Fibroblast of pulmonary artery (primary cell): ENCODE results near the gene AMZ1.
"Not testable (repeated sequence)": the region's sequence is repeated elsewhere in the genome, so short reads cannot be mapped to it uniquely, and the experiment has no call there.

Source experiments
- DNase-seq: peaks from one replicate; pipeline ENCODE4 v3.0.0-alpha.2; 2010; ENCODE audit warnings: low read depth
- H3K4me3 ChIP-seq: replicated peaks from 2 replicates; pipeline ENCODE4 v1.5.1; 2011; ENCODE audit warnings: low read depth, mild to moderate bottlenecking, control low read depth, low read length, moderate library complexity
- CTCF ChIP-seq: IDR thresholded peaks from 2 replicates; pipeline ENCODE4 v1.5.1; 2011; ENCODE audit warnings: mild to moderate bottlenecking, control low read depth, low read length, inconsistent platforms; ENCODE audit errors: missing control alignments

The AMZ1 gene

GRCh38 chr7:2720024-2720423 lies 32.0 kb downstream of the AMZ1 start:
- DNase-seq = no peak
- no peak for TF ChIP-seq CTCF
- no peak overlapping the region for H3K4me3 ChIP-seq

GRCh38 chr7:2721842-2722241 lies 33.8 kb downstream of the AMZ1 start:
- no peak for DNase-seq
- TF ChIP-seq CTCF = no peak
- H3K4me3 ChIP-seq = no peak overlapping the region

DNA sequence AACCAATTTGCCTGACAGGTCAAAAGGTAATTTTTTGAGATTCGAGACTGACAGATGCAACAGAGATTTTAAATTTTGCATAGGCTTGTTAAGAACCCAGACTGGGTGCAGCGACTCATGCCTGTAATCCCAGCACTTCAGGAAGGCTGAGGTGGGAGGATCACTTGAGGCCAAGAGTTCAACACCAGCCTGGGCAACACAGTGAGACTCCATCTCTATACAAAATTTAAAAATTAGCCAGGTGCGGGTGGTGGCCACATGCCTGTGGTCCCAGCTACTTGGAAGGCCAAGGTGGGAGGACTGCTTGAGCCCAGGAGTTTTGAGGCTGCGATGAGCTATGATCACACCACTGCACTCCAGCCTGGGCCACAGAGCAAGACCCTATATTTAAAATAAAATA lies 34.6 kb downstream of the AMZ1 start:
- H3K4me3 ChIP-seq = no peak overlapping the region
- DNase-seq = no peak
- TF ChIP-seq CTCF = no peak

DNA sequence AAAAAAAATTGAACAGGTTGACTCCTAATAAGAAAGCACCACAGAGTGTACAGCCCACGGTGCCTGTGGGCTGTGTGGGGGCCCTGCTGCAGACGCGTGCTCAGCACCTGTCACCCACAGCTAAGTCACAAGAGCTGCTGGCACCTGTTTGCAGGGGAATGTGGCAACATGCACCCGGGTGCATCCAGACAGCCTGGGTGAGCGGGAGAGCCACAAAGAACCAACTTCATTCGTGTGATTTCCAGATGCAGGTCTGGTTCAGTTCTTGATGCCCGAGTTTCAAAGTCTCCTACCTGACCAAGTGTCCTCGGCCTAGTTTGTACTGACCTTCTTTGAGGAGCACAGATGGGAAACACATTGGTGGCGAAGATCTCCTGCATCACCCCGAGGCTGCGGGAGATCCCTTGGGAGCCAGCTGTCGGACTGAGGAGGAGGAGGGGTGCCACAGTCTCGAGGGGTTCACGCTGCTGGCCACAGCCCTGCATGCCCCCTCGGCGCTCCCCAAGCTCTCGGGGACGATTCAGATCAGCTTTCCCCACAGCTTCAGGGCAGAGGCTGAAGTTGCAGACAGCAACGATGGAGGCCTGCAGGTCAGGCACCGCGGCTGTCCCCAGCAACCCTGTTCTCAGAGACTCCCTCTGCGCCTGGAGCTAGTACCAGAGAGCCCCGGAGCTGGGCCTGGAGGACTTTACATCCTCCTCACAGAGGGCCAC lies 35.3 kb downstream of the AMZ1 start:
- no peak overlapping the region for H3K4me3 ChIP-seq
- no peak for DNase-seq
- no peak for TF ChIP-seq CTCF

DNA sequence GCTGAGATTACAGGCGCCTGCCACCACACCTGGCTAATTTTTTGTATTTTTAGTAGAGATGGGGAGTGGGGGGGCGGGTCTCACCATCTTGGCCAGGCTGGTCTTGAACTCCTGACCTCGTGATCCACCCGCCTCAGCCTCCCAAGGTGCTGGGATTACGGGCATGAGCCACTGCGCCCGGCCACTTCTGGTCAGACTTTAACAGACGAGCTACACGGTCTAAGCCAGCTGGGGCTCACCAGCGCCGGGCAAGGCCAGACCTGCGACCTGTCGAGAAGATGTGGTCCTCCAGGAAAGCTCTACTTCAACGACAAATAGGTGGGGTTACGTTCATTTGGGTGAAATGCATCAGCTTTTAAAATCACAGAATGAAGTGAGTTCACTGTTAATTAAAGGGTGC lies 36.0 kb downstream of the AMZ1 start:
- not testable (repeated sequence) for H3K4me3 ChIP-seq, DNase-seq

DNA sequence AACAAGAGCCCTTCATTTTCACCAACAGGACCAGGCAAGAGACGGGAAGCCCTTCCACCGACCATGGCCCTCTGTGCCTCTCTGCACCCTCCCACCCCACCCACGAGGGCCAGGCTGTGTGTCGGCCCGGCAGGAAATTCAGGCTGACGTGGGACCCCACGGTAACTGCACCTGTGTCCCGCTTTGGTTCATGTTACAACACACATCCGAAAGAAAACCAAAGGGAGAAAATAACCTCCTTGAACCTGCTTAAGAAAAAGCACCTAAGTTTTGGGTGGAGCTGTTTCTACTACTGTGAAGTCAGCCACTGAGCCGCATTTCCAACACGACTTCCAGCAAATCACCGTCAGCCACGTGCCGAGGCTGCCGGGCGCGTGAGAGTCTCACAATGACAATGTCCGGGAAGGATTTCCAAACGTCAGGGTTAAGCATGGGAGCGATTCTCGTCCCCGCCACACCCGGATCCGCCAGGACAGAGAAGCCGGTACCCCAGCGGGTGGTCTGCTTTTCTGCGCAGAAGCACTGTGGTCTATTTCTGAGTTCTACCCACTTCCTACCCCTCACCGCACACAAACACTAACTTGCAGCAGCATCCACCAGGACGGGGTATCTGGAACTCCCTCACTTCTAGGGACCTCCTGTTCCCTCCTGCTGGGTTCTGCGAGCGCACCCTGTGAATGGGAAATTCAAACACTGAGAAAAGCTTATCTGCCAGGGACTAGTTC lies 36.6 kb downstream of the AMZ1 start:
- no peak overlapping the region for H3K4me3 ChIP-seq
- DNase-seq = no peak
- TF ChIP-seq CTCF = no peak

DNA sequence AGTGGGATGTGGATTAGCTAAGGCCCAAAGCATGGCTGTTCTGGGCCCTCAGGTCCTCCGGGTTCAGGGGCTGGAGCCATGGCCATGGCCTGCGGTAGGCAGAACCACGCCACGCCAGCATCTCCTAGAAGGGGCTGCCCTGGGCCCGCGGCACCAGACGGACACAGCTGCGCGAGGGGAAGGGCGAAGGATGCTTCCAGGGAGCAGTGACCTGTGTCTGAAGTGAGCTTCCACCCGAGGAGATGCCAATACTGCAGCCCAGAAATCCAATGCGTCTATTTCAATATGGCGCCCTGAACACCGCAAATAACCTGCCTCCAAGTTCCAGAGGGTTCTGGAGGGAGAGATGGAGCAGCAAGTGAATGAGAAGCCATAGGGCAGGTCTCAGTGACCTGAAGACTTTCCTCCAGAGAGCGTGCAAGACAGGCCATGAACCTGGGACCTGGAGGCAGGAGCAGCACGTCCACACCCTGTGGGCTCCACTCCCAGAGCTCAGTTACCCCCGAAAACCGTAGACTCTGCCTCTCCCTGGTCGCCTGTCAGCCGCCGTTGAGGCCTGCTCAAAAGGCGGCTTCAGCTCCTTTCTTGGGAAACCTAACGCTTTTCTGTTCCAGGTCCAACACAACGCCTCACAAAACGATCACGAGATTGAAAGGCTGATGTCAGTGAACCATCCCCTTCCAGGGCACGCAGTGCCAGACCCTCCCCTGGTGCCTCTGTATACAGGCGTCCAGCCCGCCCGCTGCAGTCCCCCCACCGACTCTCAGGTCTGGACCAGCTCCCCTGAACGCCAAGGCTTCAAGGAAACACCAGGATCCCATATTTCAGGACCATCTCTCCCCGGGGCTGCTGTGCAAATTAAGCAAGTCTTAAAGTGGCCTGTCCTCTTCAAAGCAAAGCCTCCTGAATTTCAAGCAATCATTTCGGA lies 37.4 kb downstream of the AMZ1 start:
- no peak for TF ChIP-seq CTCF
- H3K4me3 ChIP-seq = no peak overlapping the region
- no peak for DNase-seq
